ENCODE data around the gene GAB2. TPM values are rescaled to one million over a fixed set of nuclear protein-coding genes. Genes with fewer than 3 reads are reported as not detected.

The GAB2 gene
- polyA plus RNA-seq, 3 donors: 2.8 to 39.4 (median 4.4) TPM

- peaks cover 0 to 1% (median 1%) of the 10 kb centered on the region in 3 donors for H3K27me3 Mint-ChIP-seq (ENCODE audit: low read depth in 3 of 3)
- H3K9me3 Mint-ChIP-seq: peaks cover 12 to 20% (median 13%) of the 10 kb centered on the region in 7 donors
- peak overlapping the region in 1 of 2 donors; percentile 59 for H3K27ac ChIP-seq (ENCODE audit: low read depth in 1 of 2, low read length in 2 of 2)
- no peak for TF ChIP-seq CTCF (IDR thresholded peaks at IDR 0.05)
- peaks cover 0 to 24% of the 10 kb centered on the region in 2 donors for H3K36me3 ChIP-seq (replicated peaks in 1 of 2; ENCODE audit: control insufficient read depth in 1 of 2, insufficient read depth in 2 of 2, low read length in 2 of 2)
- 78% methylated on average over 1 of the region's 3 CpGs for WGBS (ENCODE audit: insufficient coverage)
- peak overlapping the region in 6 of 7 donors; percentile 23 to 76 (median 69) for H3K27ac Mint-ChIP-seq
- no peak for DNase-seq
- no peak overlapping the region for H3K4me3 Mint-ChIP-seq
- H3K9ac ChIP-seq (ENCODE audit: insufficient read depth, low read length, poor library complexity, severe bottlenecking): no peak overlapping the region
- peaks cover 99% of the 10 kb centered on the region for H4K20me1 ChIP-seq (ENCODE audit: insufficient read depth, low read length)
- peaks cover 24 to 40% of the 10 kb centered on the region in 2 donors for H3K4me1 ChIP-seq (ENCODE audit: control insufficient read depth in 1 of 2, insufficient read depth in 2 of 2, low read length in 2 of 2)
- intact Hi-C loops (cut with micrococcal nuclease): no loop called here
- H3K4me2 ChIP-seq (replicated peaks; ENCODE audit: extremely low read depth, low read length, poor library complexity, severe bottlenecking): no peak overlapping the region
- H3K36me3 Mint-ChIP-seq: peaks cover 51 to 55% of the 10 kb centered on the region in 2 donors
- peaks cover 60% of the 10 kb centered on the region for H3K4me1 Mint-ChIP-seq
- H3K79me2 ChIP-seq (ENCODE audit: insufficient read depth, low read length): peaks cover 100% of the 10 kb centered on the region
- H2AFZ ChIP-seq (ENCODE audit: insufficient read depth, low read depth, low read length, poor library complexity, severe bottlenecking): no peak overlapping the region
- H3K4me3 ChIP-seq (replicated peaks in 1 of 3; ENCODE audit: low read depth in 2 of 3, low read length in 3 of 3): no peak overlapping the region
- H3K27me3 ChIP-seq (ENCODE audit: control insufficient read depth in 2 of 2, insufficient read depth in 2 of 2, low read length in 2 of 2): no peaks in the 10 kb centered on the region
- H3K9me3 ChIP-seq (replicated peaks in 1 of 2; ENCODE audit: control insufficient read depth in 1 of 2, insufficient read depth in 1 of 2, low read length in 2 of 2): peaks cover 10 to 13% of the 10 kb centered on the region in 2 donors
Observed at GRCh38 chr11:78408619-78409018, 9.0 kb downstream of the GAB2 start.

- H3K4me3 Mint-ChIP-seq: no peak overlapping the region
- peaks cover 99% of the 10 kb centered on the region for H4K20me1 ChIP-seq (ENCODE audit: insufficient read depth, low read length)
- no peak overlapping the region for H3K9ac ChIP-seq (ENCODE audit: insufficient read depth, low read length, poor library complexity, severe bottlenecking)
- no peak overlapping the region for H3K4me2 ChIP-seq (replicated peaks; ENCODE audit: extremely low read depth, low read length, poor library complexity, severe bottlenecking)
- TF ChIP-seq CTCF (IDR thresholded peaks at IDR 0.05): no peak
- peaks cover 0 to 24% of the 10 kb centered on the region in 2 donors for H3K36me3 ChIP-seq (replicated peaks in 1 of 2; ENCODE audit: control insufficient read depth in 1 of 2, insufficient read depth in 2 of 2, low read length in 2 of 2)
- H3K27me3 Mint-ChIP-seq (ENCODE audit: low read depth in 3 of 3): peaks cover 0 to 1% (median 1%) of the 10 kb centered on the region in 3 donors
- intact Hi-C loops (cut with micrococcal nuclease): no loop called here
- no CpG with 5 or more reads among the region's 3 CpGs for WGBS (ENCODE audit: insufficient coverage)
- no peaks in the 10 kb centered on the region for H3K27me3 ChIP-seq (ENCODE audit: control insufficient read depth in 2 of 2, insufficient read depth in 2 of 2, low read length in 2 of 2)
- H3K79me2 ChIP-seq (ENCODE audit: insufficient read depth, low read length): peaks cover 99% of the 10 kb centered on the region
- H3K9me3 ChIP-seq (replicated peaks in 1 of 2; ENCODE audit: control insufficient read depth in 1 of 2, insufficient read depth in 1 of 2, low read length in 2 of 2): peaks cover 10 to 13% of the 10 kb centered on the region in 2 donors
- H3K9me3 Mint-ChIP-seq: peaks cover 12 to 20% (median 17%) of the 10 kb centered on the region in 7 donors
- no peak overlapping the region for H3K27ac ChIP-seq (ENCODE audit: low read depth in 1 of 2, low read length in 2 of 2)
- H2AFZ ChIP-seq (ENCODE audit: insufficient read depth, low read depth, low read length, poor library complexity, severe bottlenecking): no peak overlapping the region
- peak overlapping the region in 4 of 7 donors; percentile 16 to 58 (median 28) for H3K27ac Mint-ChIP-seq
- H3K36me3 Mint-ChIP-seq: peaks cover 44 to 52% of the 10 kb centered on the region in 2 donors
- no peak overlapping the region for H3K4me3 ChIP-seq (replicated peaks in 1 of 3; ENCODE audit: low read depth in 2 of 3, low read length in 3 of 3)
- DNase-seq: no peak
- peaks cover 17 to 35% of the 10 kb centered on the region in 2 donors for H3K4me1 ChIP-seq (ENCODE audit: control insufficient read depth in 1 of 2, insufficient read depth in 2 of 2, low read length in 2 of 2)
- H3K4me1 Mint-ChIP-seq: peaks cover 46% of the 10 kb centered on the region
Observed at GRCh38 chr11:78406568-78407196, 10.9 kb downstream of the GAB2 start.

All from CD14-positive monocyte (primary cell).